Adrenal gland (tissue), 12 donors: ENCODE results near the gene TMEM213. TPM values are rescaled to one million over a fixed set of nuclear protein-coding genes. Genes with fewer than 3 reads are reported as not detected.

Experiments
- DNase-seq, 7 donors: peaks; one replicate each; pipeline ENCODE4 v3.0.0-alpha.2; 2019 to 2020
- H3K27ac ChIP-seq, 5 donors: fragments of 200-600 bp; sonication (generic) in 4 of 5; 1 replicate in 3 of 5; 2 replicates in 2 of 5; pipeline versions ENCODE4 v1.5.1 to v1.8.0; 2016 to 2020; ENCODE audit warnings: mild to moderate bottlenecking in 1 of 5
- H3K27me3 ChIP-seq: fragments of 200-600 bp; 2 replicates; pipeline ENCODE4 v1.8.0; 2021
- H3K36me3 ChIP-seq, 2 donors: fragments of 200-600 bp; replicated peaks in 1 of 2; 1 replicate in 1 of 2; 2 replicates in 1 of 2; pipeline versions ENCODE4 v1.5.1 to v1.8.0; 2018 to 2022
- H3K4me1 ChIP-seq, 2 donors: fragments of 200-600 bp; replicated peaks in 1 of 2; 1 replicate in 1 of 2; 2 replicates in 1 of 2; pipeline versions ENCODE4 v1.5.1 to v1.8.0; 2018 to 2021
- H3K4me3 ChIP-seq, 4 donors: fragments of 200-600 bp; sonication (generic) in 3 of 4; one replicate each; pipeline ENCODE4 v1.5.1; 2016 to 2018
- H3K9me3 ChIP-seq, 3 donors: fragments of 200-600 bp; sonication (generic) in 1 of 3; replicated peaks in 1 of 3; 1 replicate in 2 of 3; 2 replicates in 1 of 3; pipeline versions ENCODE4 v1.5.1 to v1.8.0; 2016 to 2021
- POLR2A ChIP-seq, 2 donors: fragments of 450-650 bp; IDR thresholded peaks; one replicate each; pipeline ENCODE4 v1.6.1; 2017; ENCODE audit warnings: antibody characterized with exemption in 2 of 2, mild to moderate bottlenecking in 2 of 2, moderate library complexity in 1 of 2
- WGBS, 4 donors: extraction: QIAGEN DNeasy Blood & Tissue Kit in 2 of 4; methylation state at CpG; one replicate each; pipeline versions ENCODE4 v1.1.5 to v1.1.7; 2013 to 2017; 5-methylcytosine and 5-hydroxymethylcytosine counted together
- intact Hi-C, 2 donors: fragments of 100-400 bp; cut with DNase I; formaldehyde crosslinking; loops; one replicate each; pipeline versions ENCODE4 v1.14.1 to v1.15.0; 2022 to 2023
- polyA plus RNA-seq, 3 donors: library from polyadenylated mRNA; stranded (reverse); fragments of 200-250 nt in 2 of 3; fragments of 350-450 nt in 1 of 3; fragmentation: Illumina TruSeq in 1 of 3; extraction: RNeasy Lipid Tissue Mini Kit (QIAGEN cat#74804) in 1 of 3; gene quantifications; one replicate each; pipeline ENCODE4 v1.2.3, GENCODE V29; 2013 to 2014
- total RNA-seq, 9 donors: library from RNA; depleted of rRNA in 4 of 9; stranded (reverse); fragments of >200 nt in 4 of 9; fragments of 120-200 nt in 1 of 9; fragmentation: NEBNext Ultra II Directional in 1 of 9; extraction: Animal tissue kit (Norgen Biotek cat#: 25700) in 1 of 9; gene quantifications; one replicate each; pipeline versions ENCODE4 v1.1.0 to v1.2.4, GENCODE V29; 2013 to 2023
- TF ChIP-seq, protein P1 (sequence below), 6 experiments: fragments of 450-650 bp in 4 of 6; fragments of 200-600 bp in 2 of 6; sonication (generic) in 1 of 6; IDR thresholded peaks; 1 replicate in 5 of 6; 2 replicates in 1 of 6; pipeline versions ENCODE4 v1.5.1 to v1.8.0; 2016 to 2021; ENCODE audit warnings: antibody characterized with exemption in 6 of 6, mild to moderate bottlenecking in 2 of 6, moderate library complexity in 1 of 6
- donor health status: healthy with polysubstance abuse.
- donor health status: Bipolar disorder and iron deficiency.
- donor health status: DM: yes; HTN: yes; CAD: no.
- donor health status: DM: no; HTN: no; CAD: no.
- donor health status: DM: no; HTN: no; CAD: no.
- donor health status: DM: yes; HTN: yes; CAD: no.

The TMEM213 gene
- total and polyA plus RNA-seq, 12 donors: not detected

- Histone ChIP-seq H3K4me1 (peaks cover 0 to 8% of the 10 kb centered on the region in 2 donors), H3K4me3 (no peak overlapping the region), H3K27ac (no peak overlapping the region), H3K36me3 (no peaks in the 10 kb centered on the region), H3K9me3 (no peaks in the 10 kb centered on the region), H3K27me3 (no peaks in the 10 kb centered on the region)
- no peak for TF ChIP-seq POLR2A (IDR thresholded peaks at IDR 0.05)
- TF ChIP-seq, protein P1, sequence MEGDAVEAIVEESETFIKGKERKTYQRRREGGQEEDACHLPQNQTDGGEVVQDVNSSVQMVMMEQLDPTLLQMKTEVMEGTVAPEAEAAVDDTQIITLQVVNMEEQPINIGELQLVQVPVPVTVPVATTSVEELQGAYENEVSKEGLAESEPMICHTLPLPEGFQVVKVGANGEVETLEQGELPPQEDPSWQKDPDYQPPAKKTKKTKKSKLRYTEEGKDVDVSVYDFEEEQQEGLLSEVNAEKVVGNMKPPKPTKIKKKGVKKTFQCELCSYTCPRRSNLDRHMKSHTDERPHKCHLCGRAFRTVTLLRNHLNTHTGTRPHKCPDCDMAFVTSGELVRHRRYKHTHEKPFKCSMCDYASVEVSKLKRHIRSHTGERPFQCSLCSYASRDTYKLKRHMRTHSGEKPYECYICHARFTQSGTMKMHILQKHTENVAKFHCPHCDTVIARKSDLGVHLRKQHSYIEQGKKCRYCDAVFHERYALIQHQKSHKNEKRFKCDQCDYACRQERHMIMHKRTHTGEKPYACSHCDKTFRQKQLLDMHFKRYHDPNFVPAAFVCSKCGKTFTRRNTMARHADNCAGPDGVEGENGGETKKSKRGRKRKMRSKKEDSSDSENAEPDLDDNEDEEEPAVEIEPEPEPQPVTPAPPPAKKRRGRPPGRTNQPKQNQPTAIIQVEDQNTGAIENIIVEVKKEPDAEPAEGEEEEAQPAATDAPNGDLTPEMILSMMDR (IDR thresholded peaks at IDR 0.05): no peak
- 86 to 89% (median 89%) methylated on average over 18 of the region's 18 CpGs for WGBS, 4 donors
- intact Hi-C loops: no loop called here
- DNase-seq: no peak
These were observed 46.8 kb upstream of the TMEM213 start for GRCh38 chr7:138750901-138751464.

DNA sequence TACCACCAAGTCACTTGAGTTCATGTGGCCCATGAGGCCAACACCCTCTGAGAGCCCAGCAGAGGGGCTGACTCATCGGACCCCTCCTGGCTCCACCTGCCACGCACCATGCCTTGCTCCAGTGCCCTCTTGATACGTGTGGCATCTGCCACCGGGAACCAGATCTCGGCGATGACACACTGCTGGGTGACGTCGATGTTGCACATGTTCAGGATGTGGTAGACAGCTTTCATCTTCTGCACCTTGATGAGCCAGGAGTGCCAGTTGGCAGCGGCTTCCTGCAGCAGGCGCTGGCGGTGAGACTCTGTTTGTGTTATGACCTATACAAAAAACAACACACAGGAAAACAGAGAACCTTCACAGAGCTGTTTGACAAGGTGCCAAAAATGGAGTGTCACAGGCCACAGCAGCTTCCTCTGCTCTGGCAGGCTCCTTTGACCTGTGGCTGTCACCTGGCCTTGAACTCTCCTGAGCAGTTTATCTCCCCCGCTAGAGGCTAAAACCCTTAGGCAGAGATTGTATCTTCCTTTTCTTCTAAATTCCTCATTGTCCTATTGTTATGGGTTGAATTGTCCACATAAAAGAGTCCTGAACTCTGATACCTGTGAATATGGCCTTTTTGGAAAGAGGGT, 45.2 kb upstream of the TMEM213 start:
- Histone ChIP-seq H3K36me3 (no peaks in the 10 kb centered on the region), H3K27me3 (no peaks in the 10 kb centered on the region), H3K27ac (peak overlapping the region in 2 of 5 donors; percentile 8 to 31), H3K4me1 (peaks cover 0 to 8% of the 10 kb centered on the region in 2 donors), H3K4me3 (no peak overlapping the region), H3K9me3 (no peaks in the 10 kb centered on the region)
- no peak for TF ChIP-seq POLR2A (IDR thresholded peaks at IDR 0.05)
- TF ChIP-seq, protein P1 (IDR thresholded peaks at IDR 0.05): no peak
- DNase-seq: peak; percentile 50 to 86 (median 84)
- intact Hi-C loops: no loop called here
- whole genome bisulfite sequencing, 4 donors: 23 to 50% (median 27%) methylated on average over 4 to 12 of the region's 12 CpGs

DNA sequence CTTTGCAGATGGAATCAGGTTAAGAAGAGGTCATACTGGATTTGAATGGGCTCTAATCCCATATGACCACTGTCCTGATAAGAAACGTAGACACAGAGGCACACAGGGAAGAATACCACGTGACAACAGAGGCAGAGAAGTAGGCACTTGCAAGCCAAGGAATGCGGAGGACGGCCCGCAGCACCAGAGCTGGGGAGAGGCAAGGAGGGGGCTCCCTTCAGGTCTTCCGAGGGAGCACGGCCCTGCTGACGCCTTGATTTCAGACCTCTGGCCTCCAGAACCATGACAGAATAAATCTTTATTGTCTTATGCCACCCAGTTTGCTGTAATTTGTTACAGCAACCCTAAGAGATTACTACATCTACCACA, 44.7 kb upstream of the TMEM213 start:
- DNase-seq: peak in 3 of 7 donors; percentile 18 to 31 (median 27)
- Histone ChIP-seq H3K9me3 (no peaks in the 10 kb centered on the region), H3K36me3 (no peaks in the 10 kb centered on the region), H3K4me3 (no peak overlapping the region), H3K27me3 (no peaks in the 10 kb centered on the region), H3K4me1 (peaks cover 0 to 8% of the 10 kb centered on the region in 2 donors), H3K27ac (peak overlapping the region in 2 of 5 donors; percentile 8 to 31)
- TF ChIP-seq, protein P1 (IDR thresholded peaks at IDR 0.05): no peak
- no peak for TF ChIP-seq POLR2A (IDR thresholded peaks at IDR 0.05)
- 59 to 70% (median 64%) methylated on average over 8 of the region's 8 CpGs for WGBS, 4 donors
- intact Hi-C loops: no loop called here

GRCh38 chr7:138753610-138754009, 44.2 kb upstream of the TMEM213 start:
- peaks cover 0 to 8% of the 10 kb centered on the region in 2 donors for H3K4me1 ChIP-seq
- WGBS, 4 donors: 91 to 100% (median 94%) methylated on average over 5 of the region's 5 CpGs
- no peak for DNase-seq
- TF ChIP-seq, protein P1 (IDR thresholded peaks at IDR 0.05): no peak
- no peak for TF ChIP-seq POLR2A (IDR thresholded peaks at IDR 0.05)
- H3K36me3 ChIP-seq: no peaks in the 10 kb centered on the region
- H3K27ac ChIP-seq: no peak overlapping the region
- no peaks in the 10 kb centered on the region for H3K27me3 ChIP-seq
- intact Hi-C loops: no loop called here
- no peaks in the 10 kb centered on the region for H3K9me3 ChIP-seq
- H3K4me3 ChIP-seq: no peak overlapping the region
